ENCODE results near the gene ACTN1. TPM values are rescaled to one million over a fixed set of nuclear protein-coding genes. Genes with fewer than 3 reads are reported as not detected.

Gene ACTN1
- total RNA-seq, 1 donor from 2014 or later, result 77.1 TPM

GRCh38 chr14:68863610-68864360, 115.3 kb downstream of the ACTN1 start:
- TF ChIP-seq CTCF (conservative IDR thresholded peaks at IDR 0.05), result no peak
- DNase-seq (ENCODE audit: low read depth, low spot score), result no peak
- peaks cover 9% of the 10 kb centered on the region for H3K36me3 Mint-ChIP-seq (ENCODE audit: low read depth)
- H3K4me3 Mint-ChIP-seq, result no peak overlapping the region
- H3K4me1 Mint-ChIP-seq, result peaks cover 5% of the 10 kb centered on the region
- H3K9me3 Mint-ChIP-seq, result peaks cover 7% of the 10 kb centered on the region
- H3K27me3 Mint-ChIP-seq (ENCODE audit: low read depth), result no peaks in the 10 kb centered on the region
- no peak overlapping the region for H3K27ac Mint-ChIP-seq (ENCODE audit: unreplicated experiment)

- no peak overlapping the region for H3K27ac Mint-ChIP-seq (ENCODE audit: unreplicated experiment)
These were observed 116.0 kb downstream of the ACTN1 start for GRCh38 chr14:68862954-68863594.

GRCh38 chr14:68860771-68861170, 118.3 kb downstream of the ACTN1 start:
- H3K27ac Mint-ChIP-seq (ENCODE audit: unreplicated experiment), result no peak overlapping the region
- peaks cover 4% of the 10 kb centered on the region for H3K9me3 Mint-ChIP-seq
- DNase-seq (ENCODE audit: low read depth, low spot score), result no peak
- TF ChIP-seq CTCF (conservative IDR thresholded peaks at IDR 0.05), result no peak
- H3K4me3 Mint-ChIP-seq, result no peak overlapping the region
- peaks cover 8% of the 10 kb centered on the region for H3K36me3 Mint-ChIP-seq (ENCODE audit: low read depth)
- H3K4me1 Mint-ChIP-seq, result peaks cover 5% of the 10 kb centered on the region
- no peaks in the 10 kb centered on the region for H3K27me3 Mint-ChIP-seq (ENCODE audit: low read depth)

More at GRCh38 chr14:68862954-68863594, 116.0 kb downstream of the ACTN1 start:
- no peaks in the 10 kb centered on the region for H3K27me3 Mint-ChIP-seq (ENCODE audit: low read depth)
- H3K4me1 Mint-ChIP-seq, result peaks cover 5% of the 10 kb centered on the region
- H3K9me3 Mint-ChIP-seq, result peaks cover 4% of the 10 kb centered on the region
- peak; percentile 83 for DNase-seq (ENCODE audit: low read depth, low spot score)
- peak; percentile 89 for TF ChIP-seq CTCF (conservative IDR thresholded peaks at IDR 0.05)
- no peak overlapping the region for H3K4me3 Mint-ChIP-seq
- peaks cover 9% of the 10 kb centered on the region for H3K36me3 Mint-ChIP-seq (ENCODE audit: low read depth)

GRCh38 chr14:68857516-68858070, 121.5 kb downstream of the ACTN1 start:
- no peaks in the 10 kb centered on the region for H3K36me3 Mint-ChIP-seq (ENCODE audit: low read depth)
- TF ChIP-seq CTCF (conservative IDR thresholded peaks at IDR 0.05), result no peak
- H3K9me3 Mint-ChIP-seq, result no peaks in the 10 kb centered on the region
- peaks cover 5% of the 10 kb centered on the region for H3K4me1 Mint-ChIP-seq
- no peak overlapping the region for H3K4me3 Mint-ChIP-seq
- no peak for DNase-seq (ENCODE audit: low read depth, low spot score)
- peak overlapping the region; percentile 75 for H3K27ac Mint-ChIP-seq (ENCODE audit: unreplicated experiment)
- no peaks in the 10 kb centered on the region for H3K27me3 Mint-ChIP-seq (ENCODE audit: low read depth)

GRCh38 chr14:68856572-68856971, 122.5 kb downstream of the ACTN1 start:
- Mint-ChIP-seq H3K4me1 (peaks cover 5% of the 10 kb centered on the region), H3K9me3 (no peaks in the 10 kb centered on the region), H3K4me3 (no peak overlapping the region), H3K36me3 (ENCODE audit: low read depth) (no peaks in the 10 kb centered on the region), H3K27me3 (ENCODE audit: low read depth) (no peaks in the 10 kb centered on the region), H3K27ac (ENCODE audit: unreplicated experiment) (no peak overlapping the region)
- no peak for DNase-seq (ENCODE audit: low read depth, low spot score)
- TF ChIP-seq CTCF (conservative IDR thresholded peaks at IDR 0.05), result no peak
